Thyroid gland (tissue), 4 donors: ENCODE measurements around the gene CACNA1B.

Experiments used
- CTCF ChIP-seq, 6 experiments: fragments of 200-600 bp in 3 of 6; fragments of 450-650 bp in 3 of 6; sonication (generic) in 3 of 6; IDR thresholded peaks; one replicate each; pipeline ENCODE4 v1.5.1; 2016 to 2019; ENCODE audit warnings: antibody characterized with exemption in 6 of 6, mild to moderate bottlenecking in 2 of 6, inconsistent platforms in 1 of 6, moderate library complexity in 1 of 6
- POLR2A ChIP-seq, 2 donors: fragments of 450-650 bp; IDR thresholded peaks; one replicate each; pipeline ENCODE4 v1.6.1; 2017; ENCODE audit warnings: antibody characterized with exemption in 2 of 2, mild to moderate bottlenecking in 2 of 2, moderate library complexity in 1 of 2

- TF ChIP-seq CTCF (IDR thresholded peaks at IDR 0.05) = no peak
- TF ChIP-seq POLR2A (IDR thresholded peaks at IDR 0.05) = no peak
Measured at GRCh38 chr9:137968235-137968634, 90.7 kb downstream of the CACNA1B start.
